A204.1 (cell line): ENCODE measurements around the gene SMU1.

ENCODE experiments used
- FAIRE-seq: peaks from 2 replicates; lab custom pipeline; 2012; peaks lifted over from hg19 to GRCh38; lab: Jason Lieb, UNC

Gene SMU1

DNA sequence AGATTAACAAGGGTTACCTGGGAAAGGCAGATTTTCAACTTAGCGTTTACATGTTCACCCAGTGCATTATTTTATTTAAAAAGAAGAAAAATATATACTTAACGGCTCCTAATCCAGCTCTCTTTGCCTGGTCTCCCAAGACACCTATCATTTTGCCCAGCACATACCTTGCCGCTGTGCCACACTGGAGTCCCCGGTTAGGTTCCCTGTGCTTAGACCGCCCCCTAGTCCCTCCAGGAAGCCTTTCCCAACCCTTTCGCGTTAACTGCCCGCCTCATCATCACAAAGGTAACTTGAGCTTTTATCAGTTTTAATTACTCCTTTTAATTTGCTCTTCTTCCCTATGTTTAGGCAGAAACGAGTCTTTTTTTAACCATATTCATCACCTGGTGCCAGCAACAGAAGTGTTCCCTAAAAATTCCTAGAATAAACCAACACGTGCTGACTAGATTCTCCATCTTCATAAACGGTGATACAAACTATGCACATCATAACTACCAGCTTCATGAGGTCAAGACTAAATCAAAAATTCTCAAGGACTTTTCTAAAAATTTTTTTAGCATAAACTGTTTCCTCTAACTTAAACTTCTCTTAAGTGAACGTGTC lies 31.7 kb downstream of the SMU1 start:
- no peak for FAIRE-seq

DNA sequence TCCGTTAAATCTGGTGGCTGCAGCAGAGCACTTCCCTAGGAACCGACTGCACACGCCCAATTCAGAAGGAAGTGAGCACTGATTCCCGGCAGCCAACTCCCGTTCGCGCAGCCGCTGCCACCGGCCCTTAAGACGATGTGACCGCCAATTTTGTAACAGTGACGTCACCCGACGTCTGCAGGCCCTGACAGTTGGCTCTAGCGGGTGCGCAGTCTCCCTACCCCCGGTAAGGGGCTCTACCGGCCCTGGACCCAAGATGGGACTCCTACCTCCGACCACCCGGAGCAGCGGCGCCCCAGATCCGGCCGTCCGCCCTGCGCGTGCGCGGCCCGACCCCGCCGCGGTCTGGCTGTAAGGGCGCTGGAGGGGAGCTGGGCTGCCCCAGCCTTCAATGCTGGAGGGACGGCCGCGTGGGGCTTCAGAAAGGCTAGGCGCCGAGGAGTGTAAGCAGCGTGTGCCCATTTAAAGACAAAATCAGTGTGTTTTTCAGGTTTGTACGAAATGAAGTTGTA lies 32.3 kb downstream of the SMU1 start:
- no peak for FAIRE-seq

- FAIRE-seq: no peak
Observed at GRCh38 chr9:33043671-33044070, 32.8 kb downstream of the SMU1 start.

GRCh38 chr9:33042473-33042872 lies 34.0 kb downstream of the SMU1 start:
- FAIRE-seq: no peak

DNA sequence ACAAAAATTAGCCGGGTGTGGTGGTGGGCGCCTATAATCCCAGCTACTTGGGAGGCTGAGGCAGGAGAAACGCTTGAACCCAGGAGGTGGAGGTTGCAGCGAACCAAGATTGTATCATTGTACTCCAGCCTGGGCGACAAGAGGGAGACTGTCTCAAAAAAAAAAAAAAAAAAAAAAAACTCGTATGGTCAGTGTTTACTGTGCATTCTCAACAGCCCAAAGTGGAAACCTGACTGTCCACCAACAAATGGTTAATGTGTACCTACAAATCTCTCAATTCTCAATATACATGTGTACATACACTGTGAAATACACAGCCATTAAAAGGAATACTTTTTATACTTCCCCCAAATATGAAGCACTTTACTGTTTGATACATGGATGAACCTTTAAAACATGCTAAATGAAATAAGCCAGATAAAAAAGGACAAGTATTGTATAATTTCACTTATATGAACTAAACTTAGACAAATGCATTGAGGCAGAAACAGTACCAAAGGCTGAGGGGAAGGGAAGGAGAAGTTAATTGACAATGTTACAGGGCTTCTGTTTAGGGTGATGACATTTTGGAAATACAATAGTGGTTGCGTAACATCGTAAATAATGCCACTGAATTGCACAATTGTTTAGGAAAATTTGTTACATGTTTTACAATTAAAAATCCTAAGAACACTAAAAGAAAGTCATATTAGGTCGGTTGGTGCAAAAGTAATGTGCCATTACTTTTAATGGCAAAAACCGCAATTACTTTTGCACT lies 34.9 kb downstream of the SMU1 start:
- no peak for FAIRE-seq

- FAIRE-seq: no peak
Observed at GRCh38 chr9:33040792-33041431, 35.6 kb downstream of the SMU1 start.

DNA sequence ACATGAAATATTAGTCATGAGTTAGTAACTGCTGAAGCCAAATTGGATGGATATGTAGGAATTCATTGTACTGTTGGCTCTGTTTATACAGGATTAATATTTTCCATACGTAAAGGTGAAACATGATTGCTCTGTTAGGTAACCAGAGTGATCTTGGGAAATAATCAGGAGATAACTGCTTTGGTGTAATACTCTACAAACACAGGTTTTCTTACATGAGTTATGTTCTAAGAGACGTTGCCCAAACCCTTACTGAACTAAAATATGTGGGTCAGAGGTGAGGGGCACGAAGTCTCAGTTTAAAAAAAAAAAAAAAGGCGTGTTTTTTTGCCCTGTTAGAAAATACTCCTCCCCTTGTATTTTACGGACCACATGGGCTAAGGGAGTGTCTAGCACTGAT lies 43.6 kb downstream of the SMU1 start:
- no peak for FAIRE-seq

GRCh38 chr9:33032292-33032691 lies 44.2 kb downstream of the SMU1 start:
- no peak for FAIRE-seq

DNA sequence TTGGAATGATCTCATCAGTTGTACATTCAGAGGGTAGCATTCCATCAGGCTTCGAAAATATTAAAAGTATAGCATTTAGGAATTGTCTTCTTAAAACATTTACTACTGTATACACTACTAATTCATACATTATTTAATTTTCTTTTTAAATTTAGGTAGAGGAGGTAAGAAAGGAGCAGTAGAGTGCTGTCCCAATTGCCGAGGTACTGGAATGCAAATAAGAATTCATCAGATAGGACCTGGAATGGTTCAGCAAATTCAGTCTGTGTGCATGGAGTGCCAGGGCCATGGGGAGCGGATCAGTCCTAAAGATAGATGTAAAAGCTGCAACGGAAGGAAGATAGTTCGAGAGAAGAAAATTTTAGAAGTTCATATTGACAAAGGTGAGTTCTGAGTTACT lies 46.2 kb downstream of the SMU1 start:
- no peak for FAIRE-seq

DNA sequence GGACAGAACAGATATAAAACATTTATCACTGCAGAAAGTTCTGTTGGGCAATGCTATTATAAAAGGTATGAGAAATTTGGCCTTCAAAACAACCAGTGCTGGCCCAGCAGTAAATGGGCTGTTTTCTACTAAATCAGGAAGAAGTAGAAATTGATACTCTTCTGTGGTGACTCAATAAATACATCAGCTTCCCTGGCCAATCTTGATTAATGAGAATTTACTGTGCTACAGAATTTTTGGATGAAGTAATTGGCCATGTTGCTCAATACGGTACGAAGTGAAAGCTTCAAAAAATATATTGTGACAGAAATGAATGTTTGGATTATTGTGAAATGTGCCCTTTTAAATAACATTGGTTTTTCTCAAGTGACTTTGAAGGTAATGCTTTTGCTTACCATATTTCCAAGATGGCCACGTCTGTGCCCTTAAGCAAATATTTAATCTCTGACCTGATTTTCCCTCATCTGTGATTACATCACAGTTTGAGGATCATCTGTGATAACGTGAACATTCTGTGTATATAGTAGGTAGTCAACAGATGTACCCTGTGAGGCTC lies 47.2 kb downstream of the SMU1 start:
- no peak for FAIRE-seq

DNA sequence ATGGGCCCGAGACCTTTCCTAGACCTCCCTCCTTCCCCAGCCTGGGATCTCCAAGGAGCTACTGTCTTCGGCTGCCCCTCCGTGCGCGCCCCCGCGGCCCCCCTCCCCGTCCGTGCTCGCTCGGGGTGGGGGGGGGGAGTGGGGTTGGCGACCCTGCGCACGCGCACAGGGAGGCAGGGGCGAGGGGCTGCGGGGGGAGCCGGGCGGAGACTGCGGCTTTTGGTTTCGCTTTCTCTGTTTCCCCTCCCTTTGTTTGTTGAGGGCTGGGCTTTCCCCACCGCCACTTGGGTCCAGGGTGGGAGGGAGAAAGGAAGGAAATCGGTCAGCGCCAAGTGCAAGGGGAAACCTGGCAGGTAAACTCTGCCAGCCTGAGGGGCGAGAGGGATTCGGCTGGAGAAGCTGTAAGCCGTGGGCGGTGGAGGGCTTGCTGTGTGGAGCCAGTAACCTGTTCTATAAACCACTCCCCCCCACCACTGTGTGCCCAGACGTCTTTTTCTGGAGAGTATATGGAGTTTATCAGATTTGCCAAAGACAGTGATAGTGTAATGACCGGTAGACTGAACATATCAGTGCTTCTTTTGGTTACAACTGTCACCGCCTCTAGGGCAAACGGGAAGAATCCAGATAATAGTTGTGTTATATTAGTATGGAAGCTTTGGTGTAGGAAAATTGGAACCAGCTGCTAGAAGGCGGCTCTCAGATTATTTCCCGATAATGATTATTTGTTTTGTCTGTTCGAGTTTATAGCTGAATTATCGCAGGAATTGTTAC lies 50.7 kb downstream of the SMU1 start:
- no peak for FAIRE-seq

- FAIRE-seq: peak; percentile 60
Observed at GRCh38 chr9:33024966-33025571, 51.4 kb downstream of the SMU1 start, which contains the start of gene DNAJA1. Gene DNAJA1, plus strand, starts transcription at chr9:33025273. Its CDS starts 1,212 bp downstream, at chr9:33026485.

DNA sequence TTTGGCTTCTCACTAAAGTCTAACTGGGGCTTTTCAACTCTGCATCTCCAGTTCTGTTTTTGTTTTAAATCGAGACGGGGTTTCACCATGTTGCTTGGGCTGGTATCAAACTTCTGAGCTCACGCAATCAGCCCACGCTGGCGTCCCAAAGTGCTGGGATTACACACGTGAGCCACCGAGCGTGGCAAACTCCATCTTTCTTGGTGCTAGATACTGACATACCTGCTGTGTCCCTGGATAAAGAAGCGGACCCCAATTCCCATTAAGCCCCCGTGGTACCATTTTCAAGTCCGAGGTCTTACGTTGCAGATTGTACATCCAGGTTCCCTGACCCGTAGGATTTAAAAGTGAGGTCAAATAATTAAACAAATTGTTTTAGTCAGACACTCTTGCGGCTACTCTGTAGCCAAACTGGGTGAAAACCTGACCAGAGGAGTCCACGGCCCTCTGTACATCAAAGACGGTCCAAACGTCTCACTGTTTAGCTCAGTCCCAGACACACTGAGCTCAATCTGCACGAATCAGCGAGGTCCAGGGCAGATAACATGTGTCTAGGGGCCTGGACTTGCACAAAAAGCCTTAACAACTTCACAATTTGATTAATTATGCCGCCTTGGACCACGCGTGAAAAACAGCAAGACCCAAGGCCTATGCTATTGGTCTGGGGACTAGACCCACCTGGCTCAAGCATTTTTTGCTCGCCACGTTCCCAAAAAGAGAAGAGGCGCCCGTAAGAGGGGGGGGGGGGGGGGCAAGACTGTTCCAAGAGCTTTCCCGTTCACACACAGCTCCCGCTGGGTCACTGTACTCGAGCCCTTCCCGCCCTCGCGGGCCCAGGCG lies 52.1 kb downstream of the SMU1 start:
- no peak for FAIRE-seq

DNA sequence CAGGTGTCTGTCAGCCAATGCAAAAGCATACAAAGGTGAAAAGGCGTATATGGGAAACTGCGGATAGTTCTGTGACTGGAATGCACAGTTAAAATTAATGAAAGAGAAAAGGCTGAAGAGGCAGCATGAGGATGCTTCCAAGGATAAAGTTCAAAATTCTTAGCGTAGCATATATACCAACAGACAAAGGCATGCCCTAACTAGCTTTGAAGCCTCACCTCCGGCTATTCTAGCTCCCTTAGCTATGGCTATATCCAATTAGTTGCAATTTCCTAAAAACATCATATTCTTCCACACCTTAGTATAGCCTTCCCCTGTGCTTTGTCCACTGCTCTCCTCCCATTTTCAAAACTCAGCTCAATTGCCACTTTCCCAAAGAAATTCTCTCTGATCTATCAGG lies 52.8 kb downstream of the SMU1 start:
- FAIRE-seq: no peak

DNA sequence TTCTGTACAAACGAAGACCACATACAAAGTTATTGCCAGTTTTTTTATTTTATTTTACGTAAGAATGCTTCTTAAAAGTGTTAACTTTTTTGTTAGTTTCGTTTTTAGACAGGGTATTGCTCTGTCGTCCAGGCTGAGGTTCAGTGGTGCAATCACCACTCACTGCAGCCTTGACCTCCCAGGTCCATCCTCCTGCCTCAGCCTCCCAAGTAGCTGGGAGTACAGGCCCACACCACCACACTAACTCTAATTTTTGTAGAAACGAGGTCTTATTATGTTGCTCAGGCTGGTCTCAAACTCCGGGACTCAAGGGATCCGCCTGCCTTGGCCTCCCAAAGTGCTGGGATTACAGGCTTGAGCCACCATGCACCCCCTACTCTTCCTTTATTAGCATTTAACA lies 53.7 kb downstream of the SMU1 start:
- no peak for FAIRE-seq

- FAIRE-seq: no peak
Observed at GRCh38 chr9:33022303-33022702, 54.2 kb downstream of the SMU1 start.

DNA sequence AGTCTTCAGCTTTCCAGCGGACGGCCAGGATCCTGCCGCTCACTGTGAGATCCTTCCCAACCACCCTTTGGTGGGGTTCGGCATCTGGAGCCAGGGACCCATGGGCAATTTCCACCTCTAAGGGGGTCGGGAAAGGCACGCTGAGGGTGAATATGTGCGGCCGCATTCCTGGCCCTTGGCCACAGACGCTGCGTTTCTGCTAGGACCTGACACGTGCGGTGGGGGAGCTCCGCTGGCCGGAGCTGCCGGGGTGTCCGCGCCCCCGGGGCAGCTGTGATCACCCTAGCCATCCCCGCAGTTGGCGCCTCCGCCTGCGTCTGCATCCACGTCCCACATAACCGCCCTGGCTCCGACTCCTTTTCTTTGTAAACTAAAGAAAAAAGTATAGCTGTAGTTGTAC lies 56.7 kb downstream of the SMU1 start:
- no peak for FAIRE-seq

- no peak for FAIRE-seq
Observed at GRCh38 chr9:33017283-33018041, 59.0 kb downstream of the SMU1 start.

- FAIRE-seq: no peak
Observed at GRCh38 chr9:33014665-33015014, 61.8 kb downstream of the SMU1 start.

DNA sequence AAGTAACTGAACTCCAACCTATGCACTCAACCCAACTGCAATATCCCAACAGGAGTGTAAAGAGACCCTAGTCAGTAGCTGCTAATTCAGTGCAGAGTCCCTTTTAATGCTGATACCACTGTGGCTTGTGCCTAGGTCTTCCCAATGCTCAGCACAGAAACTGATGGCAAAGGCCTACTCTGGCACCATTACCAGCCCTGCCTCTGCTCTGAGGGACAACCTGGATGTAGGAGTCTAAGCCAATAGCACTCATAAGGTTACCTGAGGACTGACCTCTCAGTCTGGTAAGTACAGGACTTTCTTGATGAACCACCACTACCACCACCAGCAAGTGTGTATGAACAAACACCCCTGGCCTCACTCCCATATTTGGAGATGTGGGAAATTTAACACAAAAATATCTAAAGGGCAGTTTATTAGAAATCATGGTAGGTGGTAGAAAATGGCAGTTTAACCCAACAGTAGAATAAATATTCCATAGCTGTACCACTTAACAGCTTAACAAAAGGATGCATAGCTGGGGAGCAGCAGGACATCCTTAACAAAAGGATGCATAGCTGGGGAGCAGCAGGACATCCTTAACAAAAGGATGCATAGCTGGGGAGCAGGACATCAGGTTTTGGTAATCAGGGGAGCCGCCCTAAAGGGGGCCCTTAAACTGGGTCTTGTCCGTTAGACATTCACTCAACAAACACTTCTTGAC lies 62.4 kb downstream of the SMU1 start:
- FAIRE-seq: no peak
